Measurements from ENCODE around the gene SCN8A.
"Not testable (repeated sequence)": the region's sequence is repeated elsewhere in the genome, so short reads cannot be mapped to it uniquely, and the experiment has no call there.

Gene SCN8A

DNA sequence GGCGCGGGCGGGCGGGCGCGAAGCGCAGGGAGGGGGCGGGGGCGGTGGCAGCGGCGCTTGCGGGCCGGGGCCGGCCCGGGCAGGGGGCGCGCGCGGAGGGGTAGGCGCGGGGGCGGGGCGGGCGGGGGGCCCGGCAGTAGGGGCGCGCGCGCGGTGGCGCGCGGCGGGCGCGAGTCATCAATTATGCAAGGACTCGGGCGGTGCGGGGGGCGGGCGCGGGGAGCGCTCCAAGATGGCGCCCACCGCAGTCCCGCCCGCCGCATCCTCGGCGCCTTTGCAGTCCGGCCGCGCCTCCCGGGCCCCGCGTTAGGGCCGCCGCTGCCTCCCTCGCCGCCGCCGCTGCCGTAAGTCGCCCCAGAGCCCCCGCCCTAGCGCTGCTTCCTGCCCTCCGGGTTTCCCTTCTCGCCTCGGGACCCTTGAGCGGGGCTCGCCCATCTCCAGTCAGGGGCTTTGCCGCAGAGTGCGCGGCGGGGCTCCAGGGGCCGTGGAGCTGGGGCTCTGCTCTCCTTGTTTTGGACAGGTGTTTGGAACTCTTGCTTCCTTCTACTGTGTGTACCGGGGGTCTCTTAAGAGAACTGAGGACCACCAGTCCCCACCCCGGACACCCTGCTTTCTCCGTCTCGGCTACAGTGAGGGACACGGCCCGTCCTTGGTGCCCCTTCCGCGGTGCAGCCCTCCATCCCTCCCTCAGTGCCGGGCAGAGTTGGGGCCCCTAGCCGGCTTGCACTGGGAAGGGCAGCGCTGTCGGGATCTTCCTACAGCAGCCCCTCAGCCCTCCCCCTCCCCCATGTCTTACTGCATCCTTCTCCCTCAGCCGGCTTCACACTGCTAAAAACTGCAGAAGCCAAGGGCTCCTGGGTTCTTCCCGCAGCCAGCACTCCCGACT is at the start of gene SCN8A:
TSS of gene SCN8A (plus strand) at position 218 of the 886 bp plus-strand sequence. CDS start 71,585 bp downstream, outside the sequence.
- Histone ChIP-seq H3K4me1 (ENCODE audit: control insufficient read depth, insufficient read depth, low read length) (no peaks in the 10 kb centered on the region), H3K4me3 (ENCODE audit: low read length) (peak within 1 kb of the TSS; percentile 91), H3K36me3 (ENCODE audit: control insufficient read depth, insufficient read depth, low read length) (no peaks in the 10 kb centered on the region), H3K27me3 (ENCODE audit: control insufficient read depth, insufficient read depth, low read length) (no peaks in the 10 kb centered on the region), H3K27ac (ENCODE audit: low read length) (no peak within 1 kb of the TSS), H3K9me3 (ENCODE audit: control insufficient read depth, insufficient read depth, low read length) (no peaks in the 10 kb centered on the region)
- DNase-seq (ENCODE audit: low read depth, low spot score): no peak
- WGBS (ENCODE audit: insufficient coverage, insufficient read length): no CpG with 5 or more reads among the region's 91 CpGs

DNA sequence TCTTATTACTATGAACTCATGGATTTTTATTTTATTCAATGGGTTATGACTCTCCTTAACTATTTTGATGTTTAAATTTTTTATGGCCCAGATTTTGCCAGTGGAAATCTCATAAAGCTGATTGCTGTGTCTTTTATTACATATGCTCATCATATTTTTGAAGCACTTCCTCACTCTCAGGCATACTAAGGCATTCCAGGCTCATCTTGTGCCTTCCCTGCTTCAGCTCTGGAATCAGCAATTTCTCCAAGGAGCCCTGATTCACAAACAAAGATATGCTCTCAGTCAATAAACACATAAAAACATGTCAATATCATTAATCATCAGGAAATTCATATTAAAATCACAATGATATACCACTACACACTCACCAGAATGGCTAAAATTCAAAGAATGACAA is 44.9 kb upstream of the SCN8A start:
- DNase-seq (ENCODE audit: low read depth, low spot score): no peak
- H3K36me3 ChIP-seq (ENCODE audit: control insufficient read depth, insufficient read depth, low read length): no peaks in the 10 kb centered on the region
- H3K9me3 ChIP-seq (ENCODE audit: control insufficient read depth, insufficient read depth, low read length): no peaks in the 10 kb centered on the region
- no peaks in the 10 kb centered on the region for H3K4me1 ChIP-seq (ENCODE audit: control insufficient read depth, insufficient read depth, low read length)
- H3K27ac ChIP-seq (ENCODE audit: low read length): no peak overlapping the region
- H3K4me3 ChIP-seq (ENCODE audit: low read length): no peak overlapping the region
- H3K27me3 ChIP-seq (ENCODE audit: control insufficient read depth, insufficient read depth, low read length): no peaks in the 10 kb centered on the region

GRCh38 chr12:51547606-51548005 is 43.4 kb upstream of the SCN8A start:
- H3K4me1 ChIP-seq (ENCODE audit: control insufficient read depth, insufficient read depth, low read length): no peaks in the 10 kb centered on the region
- no CpG with 5 or more reads among the region's 6 CpGs for WGBS (ENCODE audit: insufficient coverage, insufficient read length)

DNA sequence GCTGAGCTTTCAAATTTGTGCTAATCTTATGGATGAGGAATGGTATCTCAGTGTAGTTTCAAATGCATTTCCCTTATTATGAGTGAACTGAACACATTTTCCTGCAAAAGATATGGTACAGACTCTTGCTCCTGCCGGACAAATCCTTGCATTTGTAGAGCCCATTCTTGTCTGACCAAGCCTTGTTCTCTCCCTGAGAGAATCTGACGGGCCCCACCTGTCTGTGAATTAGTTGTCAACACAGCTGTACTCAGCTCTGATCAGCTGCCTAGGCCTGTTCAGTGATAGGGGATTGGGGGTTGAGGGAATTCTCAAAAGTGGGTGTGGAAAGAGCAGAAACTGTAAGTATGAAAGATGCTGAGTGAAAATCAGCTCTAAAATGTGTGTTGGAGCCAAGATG is 42.8 kb upstream of the SCN8A start:
- Histone ChIP-seq H3K4me3 (ENCODE audit: low read length) (no peak overlapping the region), H3K27ac (ENCODE audit: low read length) (no peak overlapping the region), H3K27me3 (ENCODE audit: control insufficient read depth, insufficient read depth, low read length) (no peaks in the 10 kb centered on the region), H3K9me3 (ENCODE audit: control insufficient read depth, insufficient read depth, low read length) (no peaks in the 10 kb centered on the region), H3K4me1 (ENCODE audit: control insufficient read depth, insufficient read depth, low read length) (no peaks in the 10 kb centered on the region), H3K36me3 (ENCODE audit: control insufficient read depth, insufficient read depth, low read length) (no peaks in the 10 kb centered on the region)
- DNase-seq (ENCODE audit: low read depth, low spot score): no peak
- no CpG with 5 or more reads among the region's 2 CpGs for WGBS (ENCODE audit: insufficient coverage, insufficient read length)

More at GRCh38 chr12:51547606-51548005, 43.4 kb upstream of the SCN8A start:
- DNase-seq (ENCODE audit: low read depth, low spot score): no peak
- no peak overlapping the region for H3K27ac ChIP-seq (ENCODE audit: low read length)
- no peaks in the 10 kb centered on the region for H3K27me3 ChIP-seq (ENCODE audit: control insufficient read depth, insufficient read depth, low read length)
- no peaks in the 10 kb centered on the region for H3K36me3 ChIP-seq (ENCODE audit: control insufficient read depth, insufficient read depth, low read length)
- H3K4me3 ChIP-seq (ENCODE audit: low read length): no peak overlapping the region
- H3K9me3 ChIP-seq (ENCODE audit: control insufficient read depth, insufficient read depth, low read length): no peaks in the 10 kb centered on the region

DNA sequence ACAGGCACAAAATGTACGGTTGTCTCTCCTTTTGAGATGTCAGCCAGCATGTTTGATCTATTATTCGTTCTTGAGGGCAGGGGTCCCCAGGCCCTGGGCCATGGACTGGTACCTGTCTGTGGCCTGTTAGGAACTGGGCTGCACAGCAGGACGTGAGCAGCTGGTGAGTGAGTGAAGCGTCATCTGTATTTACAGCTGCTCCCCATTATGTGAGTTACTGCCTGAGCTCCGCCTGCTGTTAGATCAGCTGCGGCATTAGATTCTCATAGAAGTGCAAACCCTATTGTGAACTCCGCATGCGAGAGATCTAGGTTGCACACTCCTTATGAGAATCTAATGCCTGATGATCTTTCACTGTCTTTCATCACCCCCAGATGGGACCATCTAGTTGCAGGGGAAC is 41.4 kb upstream of the SCN8A start:
- WGBS (ENCODE audit: insufficient coverage, insufficient read length): no CpG with 5 or more reads among the region's 8 CpGs
- no peak overlapping the region for H3K4me3 ChIP-seq (ENCODE audit: low read length)
- H3K36me3 ChIP-seq (ENCODE audit: control insufficient read depth, insufficient read depth, low read length): no peaks in the 10 kb centered on the region
- no peaks in the 10 kb centered on the region for H3K4me1 ChIP-seq (ENCODE audit: control insufficient read depth, insufficient read depth, low read length)
- no peaks in the 10 kb centered on the region for H3K9me3 ChIP-seq (ENCODE audit: control insufficient read depth, insufficient read depth, low read length)
- H3K27ac ChIP-seq (ENCODE audit: low read length): no peak overlapping the region
- no peak for DNase-seq (ENCODE audit: low read depth, low spot score)
- no peaks in the 10 kb centered on the region for H3K27me3 ChIP-seq (ENCODE audit: control insufficient read depth, insufficient read depth, low read length)

GRCh38 chr12:51568271-51569032 is 22.6 kb upstream of the SCN8A start:
- not testable (repeated sequence) for H3K4me1 ChIP-seq (ENCODE audit: control insufficient read depth, insufficient read depth, low read length); DNase-seq (ENCODE audit: low read depth, low spot score); H3K27ac ChIP-seq (ENCODE audit: low read length); H3K27me3 ChIP-seq (ENCODE audit: control insufficient read depth, insufficient read depth, low read length); H3K9me3 ChIP-seq (ENCODE audit: control insufficient read depth, insufficient read depth, low read length); H3K4me3 ChIP-seq (ENCODE audit: low read length); H3K36me3 ChIP-seq (ENCODE audit: control insufficient read depth, insufficient read depth, low read length)
- no CpG with 5 or more reads among the region's 28 CpGs for WGBS (ENCODE audit: insufficient coverage, insufficient read length)

GRCh38 chr12:51579321-51579850 is 11.6 kb upstream of the SCN8A start:
- no peak for DNase-seq (ENCODE audit: low read depth, low spot score)
- Histone ChIP-seq H3K27ac (ENCODE audit: low read length) (no peak overlapping the region), H3K4me1 (ENCODE audit: control insufficient read depth, insufficient read depth, low read length) (no peaks in the 10 kb centered on the region), H3K27me3 (ENCODE audit: control insufficient read depth, insufficient read depth, low read length) (no peaks in the 10 kb centered on the region), H3K4me3 (ENCODE audit: low read length) (no peak overlapping the region), H3K9me3 (ENCODE audit: control insufficient read depth, insufficient read depth, low read length) (no peaks in the 10 kb centered on the region), H3K36me3 (ENCODE audit: control insufficient read depth, insufficient read depth, low read length) (no peaks in the 10 kb centered on the region)
- no CpG with 5 or more reads among the region's 6 CpGs for WGBS (ENCODE audit: insufficient coverage, insufficient read length)

DNA sequence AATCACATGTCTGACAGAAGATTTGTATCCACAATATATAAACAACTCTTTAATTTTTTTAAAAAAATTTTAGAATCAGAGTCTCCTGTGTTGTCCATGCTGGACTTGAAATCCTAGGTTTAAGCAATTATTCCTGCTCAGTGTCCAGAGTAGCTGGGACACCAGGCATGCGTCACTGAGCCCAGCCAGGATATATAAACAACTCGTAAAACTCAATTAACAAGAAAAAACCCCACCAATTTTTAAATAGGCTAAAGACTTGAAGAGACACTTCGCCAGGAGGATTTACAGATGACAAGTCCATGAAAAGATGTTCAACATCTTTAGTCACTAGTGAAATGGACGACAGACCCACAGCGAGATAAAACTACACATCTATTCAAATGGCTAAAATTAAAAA is 2.0 kb upstream of the SCN8A start:
- H3K9me3 ChIP-seq (ENCODE audit: control insufficient read depth, insufficient read depth, low read length): no peaks in the 10 kb centered on the region
- DNase-seq (ENCODE audit: low read depth, low spot score): no peak

GRCh38 chr12:51589557-51590176 is 1.4 kb upstream of the SCN8A start:
- H3K4me3 ChIP-seq (ENCODE audit: low read length): no peak overlapping the region
- H3K36me3 ChIP-seq (ENCODE audit: control insufficient read depth, insufficient read depth, low read length): no peaks in the 10 kb centered on the region
- H3K27ac ChIP-seq (ENCODE audit: low read length): no peak overlapping the region
- DNase-seq (ENCODE audit: low read depth, low spot score): no peak
- no peaks in the 10 kb centered on the region for H3K9me3 ChIP-seq (ENCODE audit: control insufficient read depth, insufficient read depth, low read length)
- WGBS (ENCODE audit: insufficient coverage, insufficient read length): no CpG with 5 or more reads among the region's 13 CpGs
- H3K27me3 ChIP-seq (ENCODE audit: control insufficient read depth, insufficient read depth, low read length): no peaks in the 10 kb centered on the region
- no peaks in the 10 kb centered on the region for H3K4me1 ChIP-seq (ENCODE audit: control insufficient read depth, insufficient read depth, low read length)

More for the DNA sequence above, 2.0 kb upstream of the SCN8A start:
- no peaks in the 10 kb centered on the region for H3K36me3 ChIP-seq (ENCODE audit: control insufficient read depth, insufficient read depth, low read length)
- H3K27ac ChIP-seq (ENCODE audit: low read length): no peak overlapping the region
- WGBS (ENCODE audit: insufficient coverage, insufficient read length): no CpG with 5 or more reads among the region's 5 CpGs
- no peaks in the 10 kb centered on the region for H3K27me3 ChIP-seq (ENCODE audit: control insufficient read depth, insufficient read depth, low read length)
- H3K4me3 ChIP-seq (ENCODE audit: low read length): no peak overlapping the region
- H3K4me1 ChIP-seq (ENCODE audit: control insufficient read depth, insufficient read depth, low read length): no peaks in the 10 kb centered on the region

DNA sequence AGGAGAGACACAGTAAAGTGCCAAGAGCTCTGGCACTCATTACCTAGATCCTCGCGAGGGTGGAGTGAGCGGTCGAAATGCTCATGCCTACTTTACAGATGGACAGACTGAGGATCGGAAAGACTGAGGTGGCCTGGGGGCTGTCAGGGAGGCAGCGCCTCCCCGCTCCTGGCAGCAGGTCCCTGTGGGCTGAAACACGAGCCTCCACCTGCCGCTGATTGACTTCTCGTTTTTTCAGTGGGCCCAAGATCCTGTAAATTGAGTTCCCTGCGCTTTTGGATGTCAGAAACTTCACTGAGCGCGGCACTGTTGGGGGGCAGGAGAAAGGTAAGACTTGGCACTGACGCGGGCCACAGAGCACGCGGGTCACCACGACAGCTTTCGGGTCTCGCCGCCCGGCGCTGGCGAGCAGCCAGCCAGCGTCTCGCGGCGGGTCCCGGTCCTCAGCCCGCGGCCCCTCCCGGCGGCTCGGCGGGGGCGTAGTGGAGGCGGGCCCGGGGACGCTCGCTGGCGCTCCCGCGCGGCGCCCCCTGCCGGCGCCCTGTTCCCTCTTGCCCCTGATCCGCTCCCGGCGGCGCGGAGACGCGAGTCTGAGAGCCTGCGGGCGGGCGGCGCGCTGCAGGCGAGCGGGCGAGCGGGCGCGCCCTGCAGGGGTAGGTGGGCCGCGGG is 552 bp upstream of the SCN8A start:
- H3K27ac ChIP-seq (ENCODE audit: low read length): no peak overlapping the region
- WGBS (ENCODE audit: insufficient coverage, insufficient read length): no CpG with 5 or more reads among the region's 67 CpGs
- no peaks in the 10 kb centered on the region for H3K9me3 ChIP-seq (ENCODE audit: control insufficient read depth, insufficient read depth, low read length)
- H3K4me3 ChIP-seq (ENCODE audit: low read length): peak overlapping the region; percentile 43; the same call in 1 of the 2 replicates
- peak; percentile 66 for DNase-seq (ENCODE audit: low read depth, low spot score)
- H3K4me1 ChIP-seq (ENCODE audit: control insufficient read depth, insufficient read depth, low read length): no peaks in the 10 kb centered on the region
- H3K27me3 ChIP-seq (ENCODE audit: control insufficient read depth, insufficient read depth, low read length): no peaks in the 10 kb centered on the region
- H3K36me3 ChIP-seq (ENCODE audit: control insufficient read depth, insufficient read depth, low read length): no peaks in the 10 kb centered on the region

All from iPS DF 6.9 (cell line).